Esophagus muscularis mucosa (tissue), 4 donors: ENCODE measurements around the gene AOAH. TPM values are rescaled to one million over a fixed set of nuclear protein-coding genes. Genes with fewer than 3 reads are reported as not detected.

Source experiments
- DNase-seq: peaks from one replicate; pipeline ENCODE4 v3.0.0-alpha.2; 2017; ENCODE audit errors: extremely low spot score
- H3K27ac ChIP-seq, 4 donors: fragments of 200-600 bp; sonication (generic); replicated peaks in 1 of 4; 1 replicate in 3 of 4; 2 replicates in 1 of 4; pipeline ENCODE4 v1.5.1; 2016 to 2019; ENCODE audit warnings: mild to moderate bottlenecking in 1 of 4
- H3K27me3 ChIP-seq, 4 donors: fragments of 200-600 bp; sonication (generic); one replicate each; pipeline versions ENCODE4 v1.5.1 to v1.6.0; 2016 to 2019
- H3K36me3 ChIP-seq, 4 donors: fragments of 200-600 bp; sonication (generic); one replicate each; pipeline ENCODE4 v1.5.1; 2016 to 2019
- H3K4me1 ChIP-seq, 4 donors: fragments of 200-600 bp; sonication (generic); one replicate each; pipeline ENCODE4 v1.5.1; 2016 to 2019
- H3K4me3 ChIP-seq, 4 donors: fragments of 200-600 bp; sonication (generic); 1 replicate in 2 of 4; 2 replicates in 2 of 4; pipeline ENCODE4 v1.5.1; 2016 to 2019; ENCODE audit warnings: mild to moderate bottlenecking in 4 of 4, moderate library complexity in 1 of 4
- H3K9me3 ChIP-seq, 4 donors: fragments of 200-600 bp; sonication (generic); 1 replicate in 3 of 4; 2 replicates in 1 of 4; pipeline ENCODE4 v1.5.1; 2016 to 2019
- CTCF ChIP-seq, 3 experiments: fragments of 200-600 bp in 2 of 3; fragments of 450-650 bp in 1 of 3; sonication (generic) in 2 of 3; IDR thresholded peaks; one replicate each; pipeline ENCODE4 v1.5.1; 2017 to 2019; ENCODE audit warnings: antibody characterized with exemption in 3 of 3, mild to moderate bottlenecking in 2 of 3, moderate library complexity in 1 of 3
- EP300 ChIP-seq: sonication (generic); formaldehyde crosslinking; IDR thresholded peaks from one replicate; pipeline ENCODE4 v1.6.1; 2017; ENCODE audit warnings: antibody characterized with exemption
- POLR2A ChIP-seq: fragments of 450-650 bp; IDR thresholded peaks from one replicate; pipeline ENCODE4 v1.6.1; 2017; ENCODE audit warnings: antibody characterized with exemption, moderate library complexity, mild to moderate bottlenecking, low read depth
- POLR2AphosphoS5 ChIP-seq, 2 donors: sonication (generic); formaldehyde crosslinking; IDR thresholded peaks; one replicate each; pipeline ENCODE4 v1.6.1; 2017; ENCODE audit warnings: antibody characterized with exemption in 2 of 2
- WGBS: methylation state at CpG from one replicate; pipeline ENCODE4 v1.1.5; 2018; 5-methylcytosine and 5-hydroxymethylcytosine counted together
- intact Hi-C: fragments of 100-400 bp; cut with DNase I; formaldehyde crosslinking; loops from one replicate; pipeline ENCODE4 v1.15.1; 2023
- total RNA-seq, 4 donors: library from RNA; depleted of rRNA; stranded (reverse); fragments of >200 nt; gene quantifications; one replicate each; pipeline versions ENCODE4 v1.1.0 to v1.2.1, GENCODE V29; 2016

Gene AOAH
- total RNA-seq, 4 donors from 2014 or later: 2.0 to 16.1 (median 4.5) TPM

- TF ChIP-seq POLR2A (no peak), EP300 (no peak), POLR2AphosphoS5 (IDR thresholded peaks at IDR 0.05) (no peak), CTCF (IDR thresholded peaks at IDR 0.05) (no peak)
- intact Hi-C loops: no loop called here
- Histone ChIP-seq H3K4me1 (peaks cover 0 to 9% (median 4%) of the 10 kb centered on the region in 4 donors), H3K9me3 (no peaks in the 10 kb centered on the region), H3K36me3 (no peaks in the 10 kb centered on the region), H3K27ac (no peak overlapping the region), H3K4me3 (no peak overlapping the region), H3K27me3 (no peaks in the 10 kb centered on the region)
- 70% methylated on average over 5 of the region's 5 CpGs for WGBS
- DNase-seq: no peak
Observed at GRCh38 chr7:36692456-36692855, 31.8 kb downstream of the AOAH start.

GRCh38 chr7:36691983-36692382, 32.3 kb downstream of the AOAH start:
- Histone ChIP-seq H3K4me1 (peaks cover 0 to 9% (median 4%) of the 10 kb centered on the region in 4 donors), H3K4me3 (no peak overlapping the region), H3K9me3 (no peaks in the 10 kb centered on the region), H3K36me3 (no peaks in the 10 kb centered on the region), H3K27me3 (no peaks in the 10 kb centered on the region), H3K27ac (no peak overlapping the region)
- DNase-seq: no peak
- intact Hi-C loops: no loop called here
- 78% methylated on average over 3 of the region's 4 CpGs for WGBS
- TF ChIP-seq EP300 (no peak), POLR2AphosphoS5 (IDR thresholded peaks at IDR 0.05) (no peak), CTCF (IDR thresholded peaks at IDR 0.05) (no peak), POLR2A (no peak)

GRCh38 chr7:36690514-36691187, 33.6 kb downstream of the AOAH start:
- 35% methylated on average over 6 of the region's 6 CpGs for WGBS
- Histone ChIP-seq H3K27ac (no peak overlapping the region), H3K36me3 (no peaks in the 10 kb centered on the region), H3K4me3 (no peak overlapping the region), H3K4me1 (peaks cover 0 to 9% (median 4%) of the 10 kb centered on the region in 4 donors), H3K9me3 (no peaks in the 10 kb centered on the region), H3K27me3 (no peaks in the 10 kb centered on the region)
- no peak for TF ChIP-seq CTCF (IDR thresholded peaks at IDR 0.05)
- no peak for TF ChIP-seq POLR2A
- no peak for TF ChIP-seq POLR2AphosphoS5 (IDR thresholded peaks at IDR 0.05)
- no peak for TF ChIP-seq EP300
- intact Hi-C loops: no loop called here
- no peak for DNase-seq

GRCh38 chr7:36690041-36690440, 34.3 kb downstream of the AOAH start:
- no peak for DNase-seq
- intact Hi-C loops: no loop called here
- Histone ChIP-seq H3K4me1 (peaks cover 0 to 9% (median 4%) of the 10 kb centered on the region in 4 donors), H3K9me3 (no peaks in the 10 kb centered on the region), H3K27ac (no peak overlapping the region), H3K27me3 (no peaks in the 10 kb centered on the region), H3K4me3 (no peak overlapping the region), H3K36me3 (no peaks in the 10 kb centered on the region)
- TF ChIP-seq EP300 (no peak), POLR2A (no peak), CTCF (IDR thresholded peaks at IDR 0.05) (no peak), POLR2AphosphoS5 (IDR thresholded peaks at IDR 0.05) (no peak)
- WGBS: 65% methylated on average over 4 of the region's 4 CpGs

GRCh38 chr7:36686499-36686898, 37.8 kb downstream of the AOAH start:
- Histone ChIP-seq H3K4me1 (peaks cover 0 to 9% (median 4%) of the 10 kb centered on the region in 4 donors), H3K9me3 (no peaks in the 10 kb centered on the region), H3K27me3 (no peaks in the 10 kb centered on the region), H3K27ac (no peak overlapping the region), H3K36me3 (no peaks in the 10 kb centered on the region), H3K4me3 (no peak overlapping the region)
- no peak for TF ChIP-seq CTCF (IDR thresholded peaks at IDR 0.05)
- 66% methylated on average over 5 of the region's 5 CpGs for WGBS
- no peak for DNase-seq
- intact Hi-C loops: no loop called here
